ENCODE results near the gene GPR148.

DNA sequence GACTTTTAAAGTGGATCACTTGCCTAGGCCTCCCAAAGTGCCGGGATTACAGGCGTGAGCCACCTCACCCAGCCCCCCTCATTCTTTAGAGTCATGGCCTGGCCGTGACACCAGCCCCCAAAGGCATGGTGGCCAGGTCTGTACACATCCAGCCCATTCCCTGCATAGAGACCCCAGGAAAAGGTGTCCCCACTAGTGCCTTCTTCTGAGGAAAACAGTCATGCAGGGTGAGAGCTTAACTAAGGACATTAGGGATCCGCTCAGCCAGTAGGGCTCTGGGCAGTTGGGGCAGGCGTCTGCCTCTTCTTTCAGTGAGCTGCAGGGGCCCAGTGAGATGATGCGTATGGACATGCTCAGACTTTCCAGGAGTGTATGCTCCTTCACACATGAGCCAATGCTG, 20.8 kb downstream of the GPR148 start:
- TF ChIP-seq, protein P1, sequence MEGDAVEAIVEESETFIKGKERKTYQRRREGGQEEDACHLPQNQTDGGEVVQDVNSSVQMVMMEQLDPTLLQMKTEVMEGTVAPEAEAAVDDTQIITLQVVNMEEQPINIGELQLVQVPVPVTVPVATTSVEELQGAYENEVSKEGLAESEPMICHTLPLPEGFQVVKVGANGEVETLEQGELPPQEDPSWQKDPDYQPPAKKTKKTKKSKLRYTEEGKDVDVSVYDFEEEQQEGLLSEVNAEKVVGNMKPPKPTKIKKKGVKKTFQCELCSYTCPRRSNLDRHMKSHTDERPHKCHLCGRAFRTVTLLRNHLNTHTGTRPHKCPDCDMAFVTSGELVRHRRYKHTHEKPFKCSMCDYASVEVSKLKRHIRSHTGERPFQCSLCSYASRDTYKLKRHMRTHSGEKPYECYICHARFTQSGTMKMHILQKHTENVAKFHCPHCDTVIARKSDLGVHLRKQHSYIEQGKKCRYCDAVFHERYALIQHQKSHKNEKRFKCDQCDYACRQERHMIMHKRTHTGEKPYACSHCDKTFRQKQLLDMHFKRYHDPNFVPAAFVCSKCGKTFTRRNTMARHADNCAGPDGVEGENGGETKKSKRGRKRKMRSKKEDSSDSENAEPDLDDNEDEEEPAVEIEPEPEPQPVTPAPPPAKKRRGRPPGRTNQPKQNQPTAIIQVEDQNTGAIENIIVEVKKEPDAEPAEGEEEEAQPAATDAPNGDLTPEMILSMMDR (IDR thresholded peaks at IDR 0.05): no peak
- no peak for TF ChIP-seq POLR2A (IDR thresholded peaks at IDR 0.05)
